SU-DHL-6 (cell line): ENCODE results near the gene BCLAF3.

Source experiments
- CTCF ChIP-seq: fragments of 200-600 bp; sonication (generic); IDR thresholded peaks from one replicate; pipeline ENCODE4 v1.5.1; 2017; ENCODE audit warnings: antibody characterized with exemption, mild to moderate bottlenecking, low read length, moderate library complexity; ENCODE audit not compliant: insufficient read depth, poor library complexity, severe bottlenecking
- EZH2phosphoT487 ChIP-seq: fragments of 200-600 bp; sonication (generic), shearing (Covaris generic); conservative IDR thresholded peaks from 2 replicates; pipeline ENCODE4 v1.6.1; 2018; ENCODE audit warnings: mild to moderate bottlenecking, antibody characterized with exemption, low read length, moderate library complexity, mixed read lengths

GRCh38 chrX:19953145-19953544 is 37.7 kb downstream of the BCLAF3 start:
- TF ChIP-seq CTCF (no peak), EZH2phosphoT487 (no peak)
